K562 (cell line): ENCODE data around the gene PIRT. TPM values are rescaled to one million over a fixed set of nuclear protein-coding genes. Genes with fewer than 3 reads are reported as not detected.
A peak's percentile ranks its signal among the peaks of the same experiment; 100 is the strongest.

Source experiments
- ATAC-seq: fragments of 200-7000 bp; cut with Tn5 transposase; 3 replicates; pipeline ENCODE4 v1.9.1; 2020; ENCODE audit warnings: moderate library complexity
- BruUV-seq: library from RNA; stranded (reverse); fragments of 400-500 nt; replicated peaks from 2 replicates; lab custom pipeline; 2021; lab: Mats Ljungman, UMichigan
- CTCF ChIA-PET: fragments of 300-600 bp; formaldehyde crosslinking; extraction: SDS; loops from one replicate; lab custom pipeline; 2021; ENCODE audit warnings: low intra/inter-chr PET ratio; lab: Yijun Ruan, JAX
- POLR2A ChIA-PET: fragments of 300-600, 350-650 bp; sonication (Branson Sonifier 250); formaldehyde crosslinking; extraction: SDS; loops from one replicate; lab custom pipeline; 2021; ENCODE audit warnings: antibody characterized with exemption, inconsistent platforms; lab: Yijun Ruan, JAX
- DNase-seq, 4 experiments: peaks; one replicate each; pipeline versions ENCODE4 v3.0.0 to v3.0.0-alpha.2; 2011 to 2018; ENCODE audit warnings: low spot score in 3 of 4, mixed read lengths in 3 of 4; ENCODE audit errors: extremely low read depth in 1 of 4
- FAIRE-seq: peaks from 2 replicates; lab custom pipeline; 2011; peaks lifted over from hg19 to GRCh38; lab: Jason Lieb, UNC
- H2AFZ ChIP-seq: 2 replicates; pipeline ENCODE4 v1.6.0; 2011; ENCODE audit warnings: low read depth, low read length, control low read depth, inconsistent platforms
- H3K27ac ChIP-seq: fragments of 200-600 bp; 3 replicates; pipeline ENCODE4 v1.8.0; 2011; ENCODE audit warnings: low read depth, mild to moderate bottlenecking, control low read depth, inconsistent platforms, low read length, moderate library complexity, mixed read lengths; ENCODE audit errors: extremely low read depth
- H3K27me3 ChIP-seq, 2 experiments: fragments of 300-600 bp in 1 of 2; 2 replicates in 1 of 2; 3 replicates in 1 of 2; pipeline versions ENCODE4 v1.6.0 to v1.8.0; 2011; ENCODE audit warnings: inconsistent platforms in 2 of 2, low read length in 2 of 2, mild to moderate bottlenecking in 1 of 2, mixed read lengths in 1 of 2, moderate library complexity in 1 of 2; ENCODE audit not compliant: control insufficient read depth in 2 of 2, insufficient read depth in 2 of 2
- H3K36me3 ChIP-seq: fragments of 300-600 bp; 3 replicates; pipeline ENCODE4 v1.8.0; 2011; ENCODE audit warnings: mild to moderate bottlenecking, low read length, inconsistent platforms; ENCODE audit not compliant: control insufficient read depth, insufficient read depth
- H3K4me1 ChIP-seq, 2 experiments: fragments of 200-600 bp in 1 of 2; replicated peaks in 1 of 2; 2 replicates in 1 of 2; 3 replicates in 1 of 2; pipeline versions ENCODE4 v1.5.1 to v1.8.0; 2011; ENCODE audit warnings: inconsistent platforms in 2 of 2, low read length in 2 of 2, mild to moderate bottlenecking in 1 of 2, mixed read lengths in 1 of 2, moderate library complexity in 1 of 2; ENCODE audit not compliant: control insufficient read depth in 2 of 2, insufficient read depth in 2 of 2
- H3K4me2 ChIP-seq: 2 replicates; pipeline ENCODE4 v1.6.1; 2011; ENCODE audit warnings: low read length, control low read depth, inconsistent platforms, mixed read lengths; ENCODE audit not compliant: insufficient read depth
- H3K4me3 ChIP-seq: fragments of 200-600 bp; sonication (generic), shearing (Covaris generic); 2 replicates; pipeline ENCODE4 v1.5.1; 2016; ENCODE audit warnings: control low read depth, inconsistent platforms
- H3K79me2 ChIP-seq: fragments of 200-600 bp; 3 replicates; pipeline ENCODE4 v1.8.0; 2011; ENCODE audit warnings: low read length, inconsistent platforms; ENCODE audit not compliant: control insufficient read depth, insufficient read depth
- H3K9ac ChIP-seq, 2 experiments: 2 replicates each; pipeline versions ENCODE4 v1.6.0 to v1.6.1; 2011; ENCODE audit warnings: low read depth in 2 of 2, low read length in 2 of 2, control low read depth in 1 of 2, inconsistent platforms in 1 of 2, mild to moderate bottlenecking in 1 of 2, mixed read lengths in 1 of 2; ENCODE audit not compliant: insufficient read depth in 1 of 2
- H3K9me1 ChIP-seq: one replicate; pipeline ENCODE4 v1.6.0; 2011; ENCODE audit warnings: inconsistent platforms, mild to moderate bottlenecking, low read length, moderate library complexity; ENCODE audit not compliant: control insufficient read depth, insufficient read depth
- H3K9me3 ChIP-seq: replicated peaks from 2 replicates; pipeline ENCODE4 v1.5.1; 2011; ENCODE audit warnings: low read depth, low read length, inconsistent platforms; ENCODE audit not compliant: control insufficient read depth, insufficient read depth
- H4K20me1 ChIP-seq: replicated peaks from 2 replicates; pipeline ENCODE4 v1.6.1; 2011; ENCODE audit warnings: low read length, inconsistent platforms, mixed read lengths; ENCODE audit not compliant: control insufficient read depth, insufficient read depth
- C11orf30 ChIP-seq: fragments of 450-650 bp; IDR thresholded peaks from 2 replicates; pipeline ENCODE4 v1.6.1; 2016; ENCODE audit warnings: low read depth, mild to moderate bottlenecking
- CHD1 ChIP-seq: fragments of 200-600 bp; sonication (generic); IDR thresholded peaks from one replicate; pipeline ENCODE4 v1.6.1; 2012; ENCODE audit warnings: mild to moderate bottlenecking, moderate library complexity, low read length, inconsistent platforms
- FOXP1 ChIP-seq: sonication (generic); formaldehyde crosslinking; IDR thresholded peaks from 2 replicates; pipeline ENCODE4 v1.8.0; 2022; ENCODE audit warnings: mild to moderate bottlenecking, missing genetic modification reagents
- TAF7 ChIP-seq: fragments of 450-650 bp; IDR thresholded peaks from 2 replicates; pipeline ENCODE4 v1.6.1; 2016; ENCODE audit warnings: missing genetic modification characterization, missing compliant biosample characterization
- TEAD4 ChIP-seq, 2 experiments: sonication (generic) in 1 of 2; formaldehyde crosslinking in 1 of 2; IDR thresholded peaks; 2 replicates each; pipeline versions ENCODE4 v1.6.1 to v1.8.0; 2012 to 2022; ENCODE audit warnings: borderline replicate concordance in 1 of 2, inconsistent platforms in 1 of 2, low read length in 1 of 2, mild to moderate bottlenecking in 1 of 2, missing genetic modification reagents in 1 of 2
- THRB ChIP-seq: fragments of 450-650 bp; formaldehyde crosslinking; conservative IDR thresholded peaks from 2 replicates; pipeline ENCODE4 v1.4.0; 2022; ENCODE audit warnings: mild to moderate bottlenecking, missing genetic modification characterization
- ZNF316 ChIP-seq: fragments of 450-650 bp; IDR thresholded peaks from 2 replicates; pipeline ENCODE4 v1.6.1; 2016
- ZNF699 ChIP-seq: fragments of 250-450 bp; sonication (Bioruptor Pico); IDR thresholded peaks from 2 replicates; pipeline ENCODE4 v1.8.0; 2021; ENCODE audit warnings: mild to moderate bottlenecking, moderate library complexity; ENCODE audit not compliant: insufficient replicate concordance
- whole genome bisulfite sequencing: fragments of 100-300 bp; shearing (Covaris generic); methylation state at CpG from one replicate; pipeline ENCODE4 v1.1.6; 2016; ENCODE audit warnings: low coverage, mixed read lengths; ENCODE audit not compliant: insufficient coverage; ENCODE audit errors: missing lambda C conversion rate; 5-methylcytosine and 5-hydroxymethylcytosine counted together
- in situ Hi-C: fragments of 300-500 bp; cut with MboI; formaldehyde crosslinking; loops from 4 replicates; pipeline ENCODE4 v1.15.0; 2018; ENCODE audit warnings: inconsistent platforms, mixed read lengths
- intact Hi-C: fragments of 100-400 bp; cut with micrococcal nuclease; formaldehyde crosslinking; loops from 2 replicates; pipeline ENCODE4 v1.14.2; 2022
- polyA plus RNA-seq, 8 experiments: library from polyadenylated mRNA; depleted of rRNA in 4 of 8; stranded (reverse) in 5 of 8; unstranded in 3 of 8; fragments of >200 nt; fragmentation: Nextera tagmentation in 2 of 8; fragmentation: Illumina TruSeq in 1 of 8; extraction: Ambion mirVana in 2 of 8; extraction: Trizol in 1 of 8; gene quantifications; 2 replicates each; pipeline versions ENCODE4 v1.2.1 to v1.2.3, GENCODE V29; 2011 to 2014; ENCODE audit warnings: inconsistent platforms in 1 of 8, missing spikeins in 1 of 8
- total RNA-seq, 7 experiments: library from RNA; depleted of rRNA in 6 of 7; stranded (reverse); fragments of >200 nt in 6 of 7; fragmentation: Illumina TruSeq in 2 of 7; extraction: Trizol in 2 of 7; gene quantifications; 2 replicates each; pipeline versions ENCODE4 v1.2.1 to v1.2.3, GENCODE V29; 2011 to 2021; ENCODE audit warnings: low replicate concordance in 1 of 7
- TF ChIP-seq, protein P1 (sequence below): fragments of 250-450 bp; sonication (Bioruptor Pico); IDR thresholded peaks from 2 replicates; pipeline ENCODE4 v1.4.0; 2020; ENCODE audit warnings: mild to moderate bottlenecking
- TF ChIP-seq, protein P2 (sequence below): fragments of 250-450 bp; sonication (Bioruptor Pico); IDR thresholded peaks from 2 replicates; pipeline ENCODE4 v1.4.0; 2020; ENCODE audit warnings: mild to moderate bottlenecking, moderate library complexity

The PIRT gene
- total and polyA plus RNA-seq, 9 of the 15 experiments (the other 6 are each of a cell fraction or from before 2014, with no cell fraction given), result not detected

GRCh38 chr17:10775058-10775457 lies 62.8 kb downstream of the PIRT start:
- no peaks in the 10 kb centered on the region for H3K9me3 ChIP-seq
- peak; percentile 37 for TF ChIP-seq ZNF316
- no peak for TF ChIP-seq THRB
- no peak for TF ChIP-seq CHD1
- peak; percentile 32; the same call in 1 of the 2 replicates for TF ChIP-seq C11orf30
- no peaks in the 10 kb centered on the region for H3K27me3 ChIP-seq
- intact Hi-C loops, result no loop called here
- 0% methylated on average over 2 of the region's 4 CpGs for WGBS
- no peaks in the 10 kb centered on the region for H3K36me3 ChIP-seq
- no peaks in the 10 kb centered on the region for H3K4me1 ChIP-seq
- no peak overlapping the region for H2AFZ ChIP-seq
- no TSS peak for BruUV-seq
- no peak overlapping the region for H3K4me2 ChIP-seq
- no peak overlapping the region for H3K9ac ChIP-seq
- no peak for DNase-seq
- ChIA-PET CTCF (no interaction called here), POLR2A (no interaction called here)
- in situ Hi-C loops, result no loop called here
- FAIRE-seq, result no peak
- H3K4me3 ChIP-seq, result no peak overlapping the region
- H3K27ac ChIP-seq, result no peak overlapping the region
- H3K79me2 ChIP-seq, result no peaks in the 10 kb centered on the region
- no peaks in the 10 kb centered on the region for H3K9me1 ChIP-seq
- H4K20me1 ChIP-seq, result no peaks in the 10 kb centered on the region
- no peak for ATAC-seq

DNA sequence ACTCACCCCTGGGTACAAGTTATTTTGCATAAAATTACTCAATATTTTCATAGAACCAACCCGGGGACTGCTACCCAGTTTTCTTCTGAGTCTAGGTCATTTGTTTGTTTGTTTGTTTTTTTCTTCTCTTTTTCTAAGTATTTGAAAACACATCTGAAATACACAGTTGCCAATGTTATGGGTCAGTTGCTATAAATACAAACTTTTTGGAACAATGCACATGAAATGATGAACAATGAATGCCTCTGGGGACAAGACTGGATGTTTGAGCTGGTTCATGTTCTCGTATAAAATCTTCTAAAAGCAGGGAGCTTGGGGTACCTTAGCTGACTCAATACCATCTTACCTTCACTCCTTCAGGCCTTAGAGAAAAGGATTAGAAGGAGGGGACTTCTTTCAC lies 64.5 kb downstream of the PIRT start:
- no peaks in the 10 kb centered on the region for H3K79me2 ChIP-seq
- H3K9me1 ChIP-seq, result no peaks in the 10 kb centered on the region
- no peaks in the 10 kb centered on the region for H4K20me1 ChIP-seq
- H2AFZ ChIP-seq, result no peak overlapping the region
- no peaks in the 10 kb centered on the region for H3K36me3 ChIP-seq
- 0% methylated on average over 2 of the region's 2 CpGs for WGBS
- FAIRE-seq (no peak), DNase-seq (no peak), ATAC-seq (no peak)
- ChIA-PET POLR2A (interaction anchor here (1.1 kb wide), 1 partner anchor 18 kb away, joined by 3 read pairs; no protein-coding TSS in a partner anchor), CTCF (no interaction called here)
- H3K4me3 ChIP-seq, result no peak overlapping the region
- H3K27ac ChIP-seq, result no peak overlapping the region
- no peaks in the 10 kb centered on the region for H3K27me3 ChIP-seq
- intact Hi-C loops, result no loop called here
- BruUV-seq, result no TSS peak
- no peaks in the 10 kb centered on the region for H3K9me3 ChIP-seq
- H3K4me1 ChIP-seq, result no peaks in the 10 kb centered on the region
- no peak overlapping the region for H3K9ac ChIP-seq
- in situ Hi-C loops, result no loop called here
- H3K4me2 ChIP-seq, result no peak overlapping the region
- TF ChIP-seq TEAD4 (IDR thresholded peaks at IDR 0.05; ENCODE audit: low read length) (no peak), TEAD4 (CRISPR knock-in tag; IDR thresholded peaks at IDR 0.05; ENCODE audit: borderline replicate concordance) (no peak), TAF7 (tag) (no peak), FOXP1 (CRISPR knock-in tag) (no peak), ZNF699 (CRISPR knock-in tag) (no peak)
- TF ChIP-seq, protein P1, sequence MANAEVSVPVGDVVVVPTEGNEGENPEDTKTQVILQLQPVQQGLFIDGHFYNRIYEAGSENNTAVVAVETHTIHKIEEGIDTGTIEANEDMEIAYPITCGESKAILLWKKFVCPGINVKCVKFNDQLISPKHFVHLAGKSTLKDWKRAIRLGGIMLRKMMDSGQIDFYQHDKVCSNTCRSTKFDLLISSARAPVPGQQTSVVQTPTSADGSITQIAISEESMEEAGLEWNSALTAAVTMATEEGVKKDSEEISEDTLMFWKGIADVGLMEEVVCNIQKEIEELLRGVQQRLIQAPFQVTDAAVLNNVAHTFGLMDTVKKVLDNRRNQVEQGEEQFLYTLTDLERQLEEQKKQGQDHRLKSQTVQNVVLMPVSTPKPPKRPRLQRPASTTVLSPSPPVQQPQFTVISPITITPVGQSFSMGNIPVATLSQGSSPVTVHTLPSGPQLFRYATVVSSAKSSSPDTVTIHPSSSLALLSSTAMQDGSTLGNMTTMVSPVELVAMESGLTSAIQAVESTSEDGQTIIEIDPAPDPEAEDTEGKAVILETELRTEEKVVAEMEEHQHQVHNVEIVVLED (CRISPR knock-in tag), result no peak
- TF ChIP-seq, protein P2, sequence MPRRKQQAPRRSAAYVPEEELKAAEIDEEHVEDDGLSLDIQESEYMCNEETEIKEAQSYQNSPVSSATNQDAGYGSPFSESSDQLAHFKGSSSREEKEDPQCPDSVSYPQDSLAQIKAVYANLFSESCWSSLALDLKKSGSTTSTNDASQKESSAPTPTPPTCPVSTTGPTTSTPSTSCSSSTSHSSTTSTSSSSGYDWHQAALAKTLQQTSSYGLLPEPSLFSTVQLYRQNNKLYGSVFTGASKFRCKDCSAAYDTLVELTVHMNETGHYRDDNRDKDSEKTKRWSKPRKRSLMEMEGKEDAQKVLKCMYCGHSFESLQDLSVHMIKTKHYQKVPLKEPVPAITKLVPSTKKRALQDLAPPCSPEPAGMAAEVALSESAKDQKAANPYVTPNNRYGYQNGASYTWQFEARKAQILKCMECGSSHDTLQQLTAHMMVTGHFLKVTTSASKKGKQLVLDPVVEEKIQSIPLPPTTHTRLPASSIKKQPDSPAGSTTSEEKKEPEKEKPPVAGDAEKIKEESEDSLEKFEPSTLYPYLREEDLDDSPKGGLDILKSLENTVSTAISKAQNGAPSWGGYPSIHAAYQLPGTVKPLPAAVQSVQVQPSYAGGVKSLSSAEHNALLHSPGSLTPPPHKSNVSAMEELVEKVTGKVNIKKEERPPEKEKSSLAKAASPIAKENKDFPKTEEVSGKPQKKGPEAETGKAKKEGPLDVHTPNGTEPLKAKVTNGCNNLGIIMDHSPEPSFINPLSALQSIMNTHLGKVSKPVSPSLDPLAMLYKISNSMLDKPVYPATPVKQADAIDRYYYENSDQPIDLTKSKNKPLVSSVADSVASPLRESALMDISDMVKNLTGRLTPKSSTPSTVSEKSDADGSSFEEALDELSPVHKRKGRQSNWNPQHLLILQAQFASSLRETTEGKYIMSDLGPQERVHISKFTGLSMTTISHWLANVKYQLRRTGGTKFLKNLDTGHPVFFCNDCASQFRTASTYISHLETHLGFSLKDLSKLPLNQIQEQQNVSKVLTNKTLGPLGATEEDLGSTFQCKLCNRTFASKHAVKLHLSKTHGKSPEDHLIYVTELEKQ (CRISPR knock-in tag), result no peak
